Brain microvascular endothelial cell (primary cell): ENCODE data around the gene ITGBL1.

Experiments used
- DNase-seq: peaks from one replicate; pipeline ENCODE4 v3.0.0-alpha.2; 2020
- H3K27ac ChIP-seq: fragments of 250-450 bp; sonication (Bioruptor Pico); 2 replicates; pipeline ENCODE4 v1.5.1; 2020; ENCODE audit warnings: mild to moderate bottlenecking, moderate library complexity
- H3K27me3 ChIP-seq: fragments of 250-450 bp; sonication (Bioruptor Pico); replicated peaks from 2 replicates; pipeline ENCODE4 v1.5.1; 2020; ENCODE audit warnings: mild to moderate bottlenecking
- H3K36me3 ChIP-seq: fragments of 250-450 bp; sonication (Bioruptor Pico); replicated peaks from 2 replicates; pipeline ENCODE4 v1.5.1; 2020; ENCODE audit warnings: mild to moderate bottlenecking
- H3K4me3 ChIP-seq: 2 replicates; pipeline ENCODE4 v1.5.1; 2011; ENCODE audit warnings: low read depth, mild to moderate bottlenecking, control low read depth, low read length, moderate library complexity
- CTCF ChIP-seq: IDR thresholded peaks from 2 replicates; pipeline ENCODE4 v1.5.1; 2011; ENCODE audit warnings: low read depth, mild to moderate bottlenecking, moderate library complexity, low read length, control low read depth, inconsistent platforms; ENCODE audit errors: missing control alignments
- in situ Hi-C: cut with HindIII; loops from 2 replicates; pipeline ENCODE4 v1.10.0; 2017; ENCODE audit warnings: low sequenced_read_pairs, low pct_ligation_motif_present

Gene ITGBL1

DNA sequence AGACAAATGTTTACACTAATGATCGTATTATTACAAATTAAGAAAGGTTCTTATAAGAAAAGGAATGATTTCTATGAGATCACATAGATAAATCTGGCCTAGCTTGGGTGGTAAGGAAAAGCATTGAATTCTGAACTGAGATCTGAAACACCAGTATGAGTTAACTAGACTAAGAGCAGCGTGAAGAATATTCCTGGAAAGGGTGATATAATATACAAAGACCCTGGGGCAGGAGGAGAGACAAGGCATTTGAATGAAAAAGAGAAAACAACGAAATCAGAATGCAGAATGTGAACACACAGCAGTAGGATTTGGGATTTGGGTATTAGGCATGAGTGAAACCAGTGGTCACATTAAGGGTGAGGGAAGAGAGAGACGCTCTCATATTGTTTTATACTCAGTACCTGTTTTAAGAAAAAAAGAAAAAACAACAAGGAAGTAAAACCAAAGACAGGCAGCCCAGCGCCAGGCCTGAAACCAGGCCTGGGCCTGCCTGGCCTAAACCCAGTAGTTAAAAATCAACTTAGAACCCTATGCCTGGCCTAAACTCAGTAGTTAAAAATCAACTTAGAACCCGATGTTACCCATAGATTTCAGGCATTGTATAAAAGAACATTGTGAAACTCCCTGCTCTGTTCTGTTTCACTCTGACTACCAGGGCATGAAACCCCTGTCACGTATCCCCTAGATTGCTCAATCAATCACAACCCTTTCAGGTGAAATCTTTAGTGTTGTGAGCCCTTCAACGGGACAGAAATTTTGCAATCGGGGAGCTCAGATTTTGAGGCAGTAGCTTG lies 287.1 kb downstream of the ITGBL1 start:
- in situ Hi-C loops: no loop called here
- Histone ChIP-seq H3K27ac (no peak overlapping the region), H3K27me3 (no peaks in the 10 kb centered on the region), H3K4me3 (no peak overlapping the region), H3K36me3 (no peaks in the 10 kb centered on the region)
- TF ChIP-seq CTCF: no peak
- DNase-seq: no peak

DNA sequence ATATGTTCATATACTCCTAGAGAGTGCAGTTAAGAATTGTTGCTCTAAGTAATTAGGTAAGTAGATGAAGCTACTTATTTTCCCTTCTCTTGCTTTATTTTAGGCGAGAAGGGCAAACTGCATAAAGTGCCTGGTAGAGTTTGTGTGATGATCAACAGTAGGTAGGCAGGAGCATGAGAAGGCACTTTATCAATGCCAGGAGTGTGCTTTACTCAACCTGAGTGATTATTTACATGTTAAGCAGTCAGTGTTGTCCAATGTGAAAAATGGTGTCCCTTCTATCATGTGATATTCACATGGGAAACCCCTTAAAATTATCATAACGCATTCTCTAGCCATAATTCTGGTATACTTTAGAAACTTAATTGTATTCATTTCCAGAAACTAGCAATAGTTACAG lies 294.0 kb downstream of the ITGBL1 start:
- H3K27me3 ChIP-seq: no peaks in the 10 kb centered on the region
- in situ Hi-C loops: no loop called here
- no peak for TF ChIP-seq CTCF
- H3K4me3 ChIP-seq: no peak overlapping the region
- DNase-seq: no peak
- H3K27ac ChIP-seq: no peak overlapping the region
- no peaks in the 10 kb centered on the region for H3K36me3 ChIP-seq

- no peak for TF ChIP-seq CTCF
Observed at GRCh38 chr13:101747039-101747438, 294.6 kb downstream of the ITGBL1 start.

GRCh38 chr13:101749584-101749983 lies 297.1 kb downstream of the ITGBL1 start:
- no peak overlapping the region for H3K27ac ChIP-seq
- in situ Hi-C loops: no loop called here
- DNase-seq: no peak
- no peak for TF ChIP-seq CTCF
- no peaks in the 10 kb centered on the region for H3K27me3 ChIP-seq
- no peaks in the 10 kb centered on the region for H3K36me3 ChIP-seq
- no peak overlapping the region for H3K4me3 ChIP-seq

More at GRCh38 chr13:101747039-101747438, 294.6 kb downstream of the ITGBL1 start:
- in situ Hi-C loops: no loop called here
- Histone ChIP-seq H3K36me3 (no peaks in the 10 kb centered on the region), H3K4me3 (no peak overlapping the region), H3K27ac (no peak overlapping the region), H3K27me3 (no peaks in the 10 kb centered on the region)
- no peak for DNase-seq

DNA sequence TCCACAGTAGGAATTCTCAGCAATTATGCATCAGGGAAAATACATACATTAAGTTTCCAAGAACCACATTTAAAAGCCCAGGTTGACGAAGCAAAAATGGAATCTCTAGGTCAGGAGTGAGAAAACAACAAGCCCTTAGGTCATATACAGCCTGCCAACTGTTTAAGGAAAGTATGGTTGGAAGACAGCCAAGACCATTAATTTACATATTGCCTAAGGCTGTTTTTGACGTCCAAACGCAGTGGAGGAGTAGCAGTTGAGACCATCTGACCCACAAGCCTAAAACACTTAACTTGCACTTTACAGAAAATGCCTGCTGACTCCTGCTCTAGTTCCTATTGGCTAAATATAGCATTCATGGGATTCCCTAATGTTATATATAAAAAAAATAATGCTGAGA lies 299.0 kb downstream of the ITGBL1 start:
- Histone ChIP-seq H3K36me3 (no peaks in the 10 kb centered on the region), H3K4me3 (no peak overlapping the region), H3K27me3 (no peaks in the 10 kb centered on the region), H3K27ac (no peak overlapping the region)
- in situ Hi-C loops: loop anchor here (25.0 kb wide), 2 partner anchors 239 to 614 kb away; no protein-coding TSS in a partner anchor
- peak; percentile 61 for DNase-seq
- no peak for TF ChIP-seq CTCF

- in situ Hi-C loops: loop anchor here (25.0 kb wide), 2 partner anchors 240 to 615 kb away; no protein-coding TSS in a partner anchor
- no peaks in the 10 kb centered on the region for H3K36me3 ChIP-seq
- no peak for DNase-seq
- TF ChIP-seq CTCF: no peak
- no peak overlapping the region for H3K27ac ChIP-seq
- H3K27me3 ChIP-seq: no peaks in the 10 kb centered on the region
- H3K4me3 ChIP-seq: no peak overlapping the region
Observed at GRCh38 chr13:101752432-101752831, 300.0 kb downstream of the ITGBL1 start.
